Smooth muscle cell of the brain vasculature (primary cell): ENCODE results near the gene BCCIP.

Experiments used
- DNase-seq: peaks from one replicate; pipeline ENCODE4 v3.0.0-alpha.2; 2012; ENCODE audit warnings: low read depth, low spot score

The BCCIP gene

DNA sequence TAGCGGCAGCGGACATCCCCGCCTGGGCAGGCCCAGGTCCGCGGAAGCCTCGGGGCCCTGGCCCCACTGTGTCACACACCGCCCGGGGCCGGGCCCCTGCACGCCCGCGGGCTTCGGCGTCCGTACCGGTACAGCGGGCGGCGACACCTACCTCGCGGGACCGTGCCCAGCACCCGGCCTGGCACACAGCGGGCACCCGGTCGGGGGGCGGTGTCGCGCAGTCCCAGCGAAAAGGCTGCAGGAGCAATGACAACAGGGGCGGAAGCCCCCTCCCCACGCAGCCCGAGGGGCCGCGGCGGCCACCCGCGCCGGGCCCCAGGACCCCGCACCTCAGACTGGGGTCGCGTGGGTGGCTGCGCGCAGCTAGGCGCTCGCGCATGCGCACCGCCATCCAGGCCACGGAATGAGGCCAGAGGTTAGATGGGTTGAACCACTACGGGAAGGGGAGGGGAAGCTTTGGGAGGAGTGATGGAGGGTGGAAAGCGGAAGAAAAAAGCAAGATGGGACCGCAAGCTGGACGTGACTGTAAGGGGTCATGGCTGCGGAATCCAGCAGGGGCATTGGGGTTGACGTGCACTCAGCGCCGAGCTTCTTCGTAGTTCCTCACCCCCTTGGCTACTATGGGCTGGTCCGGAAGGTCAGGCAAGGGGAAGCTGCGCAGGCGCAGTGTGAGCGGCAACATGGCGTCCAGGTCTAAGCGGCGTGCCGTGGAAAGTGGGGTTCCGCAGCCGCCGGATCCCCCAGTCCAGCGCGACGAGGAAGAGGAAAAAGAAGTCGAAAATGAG lies at the start of gene BCCIP, which contains the start of gene UROS:
Gene BCCIP, plus strand, starts transcription at position 669 of the 785 bp plus-strand sequence. Its CDS starts 12 bp downstream, at position 681.
Gene UROS, minus strand, starts transcription at position 381 of the 785 bp plus-strand sequence. CDS start 6,759 bp downstream, outside the sequence.
- DNase-seq = peak; percentile 74

- DNase-seq = no peak
Observed at GRCh38 chr10:125773687-125774543, 49.4 kb upstream of the BCCIP start.

- DNase-seq = no peak
Observed at GRCh38 chr10:125774581-125775191, 48.7 kb upstream of the BCCIP start.

GRCh38 chr10:125775491-125776106 lies 47.7 kb upstream of the BCCIP start, which contains the start of gene MMP21:
Gene MMP21 (minus strand): TSS chr10:125775821. CDS start chr10:125775821, 0 bp downstream.
- no peak for DNase-seq

DNA sequence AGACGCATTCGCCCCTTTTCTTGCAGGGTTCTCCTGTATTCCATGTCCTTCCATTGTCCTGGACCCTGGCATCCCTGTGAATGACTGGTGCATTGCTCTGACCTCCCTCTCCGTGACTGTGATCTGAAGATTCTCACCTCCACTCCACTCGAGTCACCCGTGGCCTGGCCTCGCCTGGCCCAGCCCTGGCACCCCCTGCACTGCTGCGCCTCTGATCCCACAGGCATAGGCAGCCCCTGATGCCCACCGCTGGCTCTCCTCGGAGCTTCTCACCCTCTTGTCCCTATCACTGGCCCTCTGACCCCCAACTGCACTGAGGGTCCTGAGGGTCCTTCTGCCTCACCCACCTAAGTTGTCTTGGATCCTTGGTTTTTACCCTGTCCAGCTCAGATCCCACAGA lies 45.5 kb upstream of the BCCIP start:
- DNase-seq = no peak

DNA sequence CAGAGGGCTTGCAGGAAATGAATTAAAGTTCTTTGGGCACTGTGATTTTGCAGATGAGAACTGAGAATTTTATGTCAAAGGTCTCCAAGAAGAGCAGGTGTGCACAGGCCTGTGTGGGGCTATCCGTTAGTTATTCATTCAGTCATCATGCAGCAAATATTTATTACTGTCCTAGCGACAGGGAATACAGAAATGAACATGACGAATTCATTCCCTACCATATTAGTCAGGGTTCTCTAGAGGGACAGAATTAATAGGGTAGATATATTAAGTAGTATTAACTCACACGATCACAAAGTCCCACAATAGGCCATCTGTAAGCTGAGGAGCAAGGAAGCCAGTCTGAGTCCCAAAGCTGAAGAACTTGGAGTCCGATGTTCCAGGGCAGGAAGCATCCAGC lies 44.8 kb upstream of the BCCIP start:
- DNase-seq = no peak

DNA sequence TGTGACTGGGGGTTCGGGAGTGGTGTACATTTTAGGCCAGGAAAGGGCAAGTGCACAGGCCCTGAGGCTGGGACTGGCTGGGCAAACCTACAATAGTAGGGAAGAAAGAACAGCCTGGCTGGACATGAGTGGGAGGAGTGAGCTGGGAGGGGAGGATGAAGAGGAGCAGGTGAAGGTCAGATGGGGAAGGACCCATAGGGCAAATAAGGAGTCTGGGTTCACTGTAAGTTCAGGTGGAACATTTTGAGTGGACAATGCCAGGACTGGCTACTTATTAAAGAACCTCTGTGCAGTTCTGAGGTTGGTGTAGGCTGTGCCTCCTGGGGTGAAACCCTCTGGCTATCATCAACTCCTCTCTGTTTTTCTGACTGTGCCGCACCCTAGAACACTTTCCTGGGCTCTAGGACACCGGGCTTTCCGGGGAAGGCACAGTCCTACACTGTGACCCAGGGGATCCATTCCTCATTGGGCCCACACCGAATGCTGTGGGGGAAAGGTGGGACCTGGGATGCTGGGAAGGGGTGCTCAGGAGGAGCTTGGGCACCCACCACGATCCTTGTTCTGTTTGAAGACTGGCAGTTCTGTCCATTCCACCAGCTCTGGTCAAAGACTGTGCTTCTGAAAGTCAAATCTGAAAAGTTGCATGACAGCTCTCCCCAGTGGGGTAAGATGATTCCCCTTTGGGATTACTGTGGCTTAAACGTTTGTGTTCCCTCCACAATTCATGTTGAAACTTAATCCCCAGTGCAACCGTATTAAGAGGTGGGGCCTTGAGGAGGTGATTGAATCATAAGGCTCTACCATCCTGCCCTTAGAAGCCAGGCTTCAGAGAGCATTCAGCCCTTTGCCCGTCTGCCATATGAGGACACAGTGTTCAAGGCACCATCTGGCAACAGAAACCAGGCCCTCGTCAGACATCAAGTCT lies 43.7 kb upstream of the BCCIP start:
- no peak for DNase-seq

DNA sequence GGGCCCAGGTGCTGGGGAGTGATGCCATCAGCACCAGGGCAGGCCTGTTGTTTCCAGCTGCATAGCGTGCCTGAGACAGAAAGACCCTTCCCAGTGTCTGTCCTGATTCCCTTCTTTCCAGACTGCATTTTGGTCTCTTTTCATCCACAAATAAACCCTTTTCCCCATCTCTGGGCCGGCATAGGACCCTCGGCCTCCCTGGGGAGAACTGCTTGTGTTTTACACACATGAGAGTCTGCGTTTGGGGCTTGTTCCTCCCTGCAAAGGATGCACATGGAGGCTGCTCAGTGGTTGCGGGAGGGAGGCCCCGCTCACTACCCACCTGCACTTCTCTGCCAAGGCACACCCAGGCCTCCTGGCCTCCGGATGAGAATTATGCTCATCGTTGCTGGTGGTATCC lies 42.0 kb upstream of the BCCIP start:
- no peak for DNase-seq

DNA sequence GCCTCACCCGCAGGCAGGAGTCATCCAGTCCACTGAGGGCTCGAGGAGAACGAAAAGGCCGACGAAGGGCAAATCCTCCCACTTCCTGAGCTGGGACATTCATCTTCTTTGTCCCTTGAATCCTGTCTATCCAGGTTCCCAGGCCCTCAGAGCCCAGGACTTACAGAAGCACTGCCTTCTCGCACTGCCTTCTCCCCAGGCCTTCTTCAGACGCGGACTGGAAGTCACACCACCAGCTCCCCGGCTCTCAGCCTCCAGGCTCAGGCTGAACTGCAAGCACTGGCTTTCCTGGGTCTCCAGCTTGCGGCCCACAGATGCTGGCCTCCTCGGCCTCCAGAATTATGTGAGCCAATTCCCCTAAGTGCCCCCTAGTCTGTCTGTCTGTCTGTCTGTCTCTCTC lies 41.3 kb upstream of the BCCIP start:
- no peak for DNase-seq

DNA sequence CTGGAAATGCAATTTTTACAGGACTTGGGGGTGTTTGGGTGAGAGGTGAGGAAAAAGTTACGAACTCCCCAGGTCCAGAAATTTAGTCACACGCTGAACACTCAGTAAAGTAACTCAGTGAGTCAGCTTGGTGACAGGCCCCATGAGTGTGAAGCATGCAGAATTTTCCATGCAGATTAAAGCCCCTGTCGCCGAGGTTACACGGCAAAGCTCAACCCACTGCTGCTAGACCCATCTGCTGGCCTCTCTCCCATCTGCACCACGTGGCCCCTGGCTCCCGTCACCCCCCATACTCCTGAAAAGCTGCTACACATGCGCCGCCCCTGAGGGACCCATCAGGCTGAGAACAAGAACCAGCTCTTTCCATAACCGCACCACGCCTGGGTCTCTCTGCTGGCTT lies 40.7 kb upstream of the BCCIP start:
- DNase-seq = no peak

GRCh38 chr10:125783408-125783807 lies 39.9 kb upstream of the BCCIP start:
- DNase-seq = no peak

GRCh38 chr10:125783957-125784356 lies 39.4 kb upstream of the BCCIP start:
- no peak for DNase-seq

GRCh38 chr10:125785791-125786190 lies 37.6 kb upstream of the BCCIP start:
- no peak for DNase-seq

DNA sequence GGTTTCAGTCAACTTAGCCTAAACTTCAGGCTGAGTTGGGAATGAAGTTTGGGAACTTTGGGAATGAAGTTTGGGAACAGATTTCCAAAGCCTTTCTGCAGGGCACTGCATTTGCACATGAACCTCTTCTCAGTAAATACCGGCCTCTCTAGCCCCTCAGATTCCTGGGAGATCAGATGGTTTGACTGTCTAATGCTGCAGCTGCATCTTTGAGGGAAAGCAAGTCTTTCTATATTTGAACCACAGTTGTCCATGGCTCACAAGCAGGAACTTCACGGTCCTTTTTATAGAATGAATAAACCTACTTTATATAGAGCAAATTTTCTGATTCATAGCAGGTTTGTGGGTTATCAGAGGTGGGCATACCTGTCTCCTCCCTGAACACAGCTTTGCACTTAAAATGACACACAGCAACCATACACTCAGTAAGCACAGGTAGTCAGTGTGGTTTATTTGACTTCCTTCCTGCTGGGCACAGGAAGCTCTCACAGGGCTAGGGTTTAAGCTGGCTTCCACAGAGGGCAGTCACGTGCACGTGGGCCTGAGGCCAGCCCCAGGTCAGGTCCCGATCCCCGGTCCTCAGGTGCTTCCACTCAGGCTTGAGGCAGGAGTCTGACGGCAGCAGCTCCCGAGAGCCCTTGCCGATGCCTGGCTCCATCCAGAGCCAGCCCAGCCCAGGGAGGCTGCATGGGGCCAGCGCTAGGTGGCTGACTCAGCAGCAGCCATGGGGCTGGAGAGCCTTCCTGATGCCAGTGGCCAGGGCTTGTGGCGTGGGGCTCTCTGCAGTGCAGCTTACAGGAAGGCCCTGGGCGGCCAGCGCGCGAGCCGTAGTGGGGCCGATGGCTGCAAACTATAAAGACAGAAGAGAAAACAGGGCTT lies 35.0 kb upstream of the BCCIP start:
- no peak for DNase-seq

DNA sequence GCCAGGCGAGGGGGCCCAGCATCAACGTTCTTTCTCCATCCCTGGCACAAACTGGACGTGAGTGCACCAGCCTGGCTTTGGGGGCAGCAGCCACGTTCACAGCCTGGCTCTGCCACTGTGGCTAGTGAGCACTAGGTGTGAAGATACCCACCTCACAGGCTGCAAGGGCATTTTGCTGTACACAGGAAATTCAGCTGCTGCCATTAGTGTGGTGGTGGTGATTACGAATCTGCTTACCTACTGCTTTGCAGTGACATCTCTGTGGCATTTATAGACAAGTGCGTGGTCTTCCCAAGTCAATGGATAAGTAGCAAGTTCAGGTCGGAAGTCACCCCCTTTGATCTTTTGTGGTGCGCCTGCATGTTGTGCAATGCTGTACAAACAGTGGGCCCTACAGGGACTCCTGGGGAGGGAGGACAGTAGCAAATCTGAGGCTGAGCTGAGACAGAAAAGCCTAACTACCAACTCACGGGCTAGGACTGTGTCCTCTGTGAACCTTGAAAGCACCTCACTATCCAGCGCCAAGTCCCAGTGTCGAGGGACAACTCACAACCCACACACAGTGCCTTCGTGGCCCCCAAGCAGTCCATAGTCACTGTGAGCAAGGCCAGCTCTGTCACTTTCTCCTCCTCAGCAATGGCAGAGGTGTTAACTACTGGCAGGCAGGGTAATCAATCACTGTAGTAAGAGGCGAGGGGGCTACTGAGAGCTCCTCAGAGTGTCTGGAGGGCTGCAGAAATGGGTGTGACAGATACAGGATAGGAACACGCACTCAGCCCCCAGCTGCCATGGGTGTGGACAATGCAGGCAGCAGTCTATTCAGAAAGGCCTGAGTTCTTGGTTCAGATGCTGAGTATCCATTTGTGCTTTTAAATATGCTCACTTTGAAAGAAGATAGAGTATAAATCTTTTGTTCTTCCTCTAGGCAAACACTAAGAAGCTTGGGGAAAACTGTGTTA lies 30.7 kb upstream of the BCCIP start:
- DNase-seq = no peak

DNA sequence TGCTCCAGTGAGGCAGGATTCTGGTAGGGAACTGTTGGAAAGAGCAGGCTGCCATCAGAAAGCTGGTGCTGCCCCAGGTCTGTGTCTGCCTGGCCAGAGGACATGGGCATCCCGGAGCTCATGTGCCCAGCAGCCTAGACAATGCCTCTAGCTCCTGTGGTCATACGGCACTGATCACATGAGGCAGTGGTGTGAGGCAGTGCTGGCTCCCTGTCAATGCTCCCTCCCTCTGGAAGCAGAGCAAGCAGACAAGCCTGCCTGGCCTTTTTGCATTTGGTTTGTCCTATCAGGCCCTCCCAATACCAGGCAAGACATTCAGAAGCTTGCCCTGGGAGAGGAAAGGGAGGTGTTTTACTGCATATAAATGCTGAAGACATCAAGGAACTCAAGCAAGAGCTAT lies 28.2 kb upstream of the BCCIP start:
- DNase-seq = no peak

DNA sequence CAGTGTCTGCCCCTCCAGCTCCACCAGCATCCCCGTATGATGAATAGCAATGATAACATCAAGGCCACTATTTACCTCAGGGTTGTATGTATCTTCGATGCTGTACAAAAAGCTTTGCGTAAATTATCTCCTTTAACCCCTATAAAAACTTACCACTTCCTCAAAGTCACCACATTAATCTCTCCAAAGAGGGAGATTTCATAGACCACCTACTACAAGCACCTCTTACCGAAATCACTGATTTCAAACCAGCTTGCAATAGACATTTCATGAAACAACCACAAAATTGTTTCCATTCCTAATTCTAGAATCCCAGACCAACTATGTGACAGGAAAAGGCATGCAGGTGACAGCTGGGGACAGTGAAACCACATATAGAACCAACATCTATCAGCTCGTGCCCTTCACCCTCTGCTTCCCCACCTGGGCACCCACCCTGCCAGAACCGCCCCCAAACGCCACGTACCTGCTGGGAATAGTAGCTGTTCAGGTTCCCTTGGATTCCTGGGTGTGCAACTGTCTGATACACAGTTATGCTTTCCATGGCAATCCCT lies 27.6 kb upstream of the BCCIP start:
- DNase-seq = no peak

DNA sequence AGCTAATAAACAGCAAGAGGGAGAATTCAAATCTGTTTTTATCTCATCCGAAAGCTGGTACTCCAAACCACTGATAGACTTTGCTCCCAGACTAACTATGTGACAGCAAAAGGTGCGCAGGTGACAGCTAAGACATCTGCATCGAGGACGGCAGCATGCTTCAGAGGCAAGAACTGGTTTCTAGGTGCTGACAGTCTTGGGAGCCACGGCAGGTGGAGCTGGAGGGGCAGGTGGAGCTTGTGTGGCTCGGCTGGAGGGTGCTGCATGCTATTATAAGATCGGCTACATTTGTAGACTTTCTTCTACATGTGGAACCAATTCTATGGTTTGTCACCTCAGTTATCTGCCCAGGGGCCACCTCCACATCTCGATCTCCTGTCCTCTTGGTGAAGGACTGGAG lies 25.9 kb upstream of the BCCIP start:
- DNase-seq = no peak
